Lung (tissue), 12 donors: ENCODE results near the gene NRIP1. TPM values are rescaled to one million over a fixed set of nuclear protein-coding genes. Genes with fewer than 3 reads are reported as not detected.

Source experiments
- ATAC-seq: fragments of 200-7000 bp; cut with Tn5 transposase; one replicate; pipeline ENCODE4 v1.9.1; 2020; ENCODE audit warnings: moderate number of reproducible peaks; ENCODE audit not compliant: insufficient read depth, low FRiP score
- DNase-seq, 3 donors: peaks; one replicate each; pipeline ENCODE4 v3.0.0-alpha.2; 2013 to 2017
- H3K27ac ChIP-seq, 2 donors: one replicate each; pipeline ENCODE4 v1.5.1; 2013; ENCODE audit warnings: mild to moderate bottlenecking in 2 of 2, moderate library complexity in 2 of 2, control low read depth in 1 of 2, inconsistent platforms in 1 of 2, low read depth in 1 of 2, low read length in 1 of 2
- H3K27me3 ChIP-seq, 3 donors: one replicate each; pipeline ENCODE4 v1.5.1; 2013; ENCODE audit warnings: low read length in 2 of 3; ENCODE audit not compliant: control insufficient read depth in 3 of 3, insufficient read depth in 3 of 3
- H3K36me3 ChIP-seq, 4 donors: one replicate each; pipeline ENCODE4 v1.5.1; 2013; ENCODE audit warnings: low read length in 4 of 4, mild to moderate bottlenecking in 1 of 4, moderate library complexity in 1 of 4; ENCODE audit not compliant: control insufficient read depth in 4 of 4, insufficient read depth in 4 of 4
- H3K4me1 ChIP-seq, 5 donors: one replicate each; pipeline ENCODE4 v1.5.1; 2013; ENCODE audit warnings: low read length in 5 of 5, mild to moderate bottlenecking in 2 of 5, moderate library complexity in 1 of 5; ENCODE audit not compliant: control insufficient read depth in 5 of 5, insufficient read depth in 5 of 5
- H3K4me3 ChIP-seq: one replicate; pipeline ENCODE4 v1.5.1; 2013; ENCODE audit warnings: mild to moderate bottlenecking, control low read depth, moderate library complexity
- H3K9ac ChIP-seq, 2 donors: one replicate each; pipeline ENCODE4 v1.5.1; 2013; ENCODE audit warnings: low read length in 2 of 2, control low read depth in 1 of 2; ENCODE audit not compliant: insufficient read depth in 1 of 2
- H3K9me3 ChIP-seq, 4 donors: one replicate each; pipeline ENCODE4 v1.5.1; 2013; ENCODE audit warnings: low read length in 3 of 4, mild to moderate bottlenecking in 1 of 4, moderate library complexity in 1 of 4; ENCODE audit not compliant: control insufficient read depth in 4 of 4, insufficient read depth in 3 of 4
- WGBS, 2 donors: extraction: QIAGEN DNeasy Blood & Tissue Kit; methylation state at CpG; one replicate each; pipeline ENCODE4 v1.1.7; 2013; 5-methylcytosine and 5-hydroxymethylcytosine counted together
- polyA plus RNA-seq, 2 donors: library from polyadenylated mRNA; stranded (reverse); fragments of 200-250 nt; gene quantifications; one replicate each; pipeline ENCODE4 v1.2.1, GENCODE V29; 2013
- total RNA-seq, 2 donors: library from RNA; depleted of rRNA in 1 of 2; stranded (reverse); fragments of >200 nt in 1 of 2; gene quantifications; one replicate each; pipeline ENCODE4 v1.2.1, GENCODE V29; 2014 to 2021
- TF ChIP-seq, protein P1 (sequence below): IDR thresholded peaks from 2 replicates; pipeline ENCODE4 v1.5.1; 2012; ENCODE audit warnings: mild to moderate bottlenecking; ENCODE audit errors: control extremely low read depth, extremely low read depth
- donor health status: control.
- donor health status: control.
- donor health status: Bipolar disorder and iron deficiency.
- donor health status: healthy.
- donor health status: DM: yes; HTN: yes; CAD: no.

The NRIP1 gene
- total and polyA plus RNA-seq, 4 donors, result 5.9 to 35.5 (median 18.3) TPM

DNA sequence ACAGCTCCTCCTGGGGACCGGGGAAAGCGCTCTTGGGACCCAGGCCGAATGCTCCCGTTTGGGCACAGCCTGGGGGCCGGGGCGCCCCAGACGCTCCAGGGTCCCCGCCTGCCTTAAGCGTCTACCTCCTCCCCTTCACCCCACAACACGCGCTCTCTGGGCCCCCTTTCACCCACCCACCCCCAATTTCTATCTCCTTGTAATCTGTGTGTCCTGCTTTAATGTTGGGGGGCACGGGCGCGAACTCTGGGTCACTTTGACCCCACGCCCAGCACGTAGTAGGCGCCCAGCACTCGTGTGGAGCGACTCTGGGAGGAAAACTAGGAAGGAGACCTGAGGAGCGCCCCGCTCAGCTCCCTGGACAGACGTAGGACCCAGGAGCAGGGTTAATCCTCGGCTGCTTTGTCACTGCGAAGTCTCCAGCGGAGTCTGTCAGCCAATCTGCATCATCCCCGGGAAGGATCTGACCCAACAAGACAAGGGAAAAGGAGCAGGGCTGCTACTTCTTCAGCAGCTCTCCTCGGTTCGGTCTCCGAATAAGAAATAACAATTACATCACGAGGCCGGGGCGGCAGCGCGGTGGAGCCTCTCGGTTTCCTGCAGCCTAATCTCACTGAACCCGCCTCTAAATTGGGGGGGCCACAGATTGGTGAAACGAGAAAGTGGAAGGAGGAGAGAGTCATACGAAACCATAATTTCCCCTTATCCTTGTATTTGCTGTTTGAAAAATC is 757 bp upstream of the NRIP1 start:
- Histone ChIP-seq H3K9me3 (no peaks in the 10 kb centered on the region), H3K4me3 (peak overlapping the region; percentile 60), H3K4me1 (peaks cover 0 to 28% (median 9%) of the 10 kb centered on the region in 5 donors), H3K27me3 (no peaks in the 10 kb centered on the region), H3K36me3 (no peaks in the 10 kb centered on the region), H3K27ac (peak overlapping the region; percentile 97 to 99), H3K9ac (peak overlapping the region; percentile 74 to 96)
- peak; percentile 31 for ATAC-seq
- 0% methylated on average over 35 to 38 of the region's 38 CpGs for WGBS, 2 donors
- peak; percentile 85 to 89 (median 87) for DNase-seq
- TF ChIP-seq, protein P1, sequence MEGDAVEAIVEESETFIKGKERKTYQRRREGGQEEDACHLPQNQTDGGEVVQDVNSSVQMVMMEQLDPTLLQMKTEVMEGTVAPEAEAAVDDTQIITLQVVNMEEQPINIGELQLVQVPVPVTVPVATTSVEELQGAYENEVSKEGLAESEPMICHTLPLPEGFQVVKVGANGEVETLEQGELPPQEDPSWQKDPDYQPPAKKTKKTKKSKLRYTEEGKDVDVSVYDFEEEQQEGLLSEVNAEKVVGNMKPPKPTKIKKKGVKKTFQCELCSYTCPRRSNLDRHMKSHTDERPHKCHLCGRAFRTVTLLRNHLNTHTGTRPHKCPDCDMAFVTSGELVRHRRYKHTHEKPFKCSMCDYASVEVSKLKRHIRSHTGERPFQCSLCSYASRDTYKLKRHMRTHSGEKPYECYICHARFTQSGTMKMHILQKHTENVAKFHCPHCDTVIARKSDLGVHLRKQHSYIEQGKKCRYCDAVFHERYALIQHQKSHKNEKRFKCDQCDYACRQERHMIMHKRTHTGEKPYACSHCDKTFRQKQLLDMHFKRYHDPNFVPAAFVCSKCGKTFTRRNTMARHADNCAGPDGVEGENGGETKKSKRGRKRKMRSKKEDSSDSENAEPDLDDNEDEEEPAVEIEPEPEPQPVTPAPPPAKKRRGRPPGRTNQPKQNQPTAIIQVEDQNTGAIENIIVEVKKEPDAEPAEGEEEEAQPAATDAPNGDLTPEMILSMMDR, result no peak

DNA sequence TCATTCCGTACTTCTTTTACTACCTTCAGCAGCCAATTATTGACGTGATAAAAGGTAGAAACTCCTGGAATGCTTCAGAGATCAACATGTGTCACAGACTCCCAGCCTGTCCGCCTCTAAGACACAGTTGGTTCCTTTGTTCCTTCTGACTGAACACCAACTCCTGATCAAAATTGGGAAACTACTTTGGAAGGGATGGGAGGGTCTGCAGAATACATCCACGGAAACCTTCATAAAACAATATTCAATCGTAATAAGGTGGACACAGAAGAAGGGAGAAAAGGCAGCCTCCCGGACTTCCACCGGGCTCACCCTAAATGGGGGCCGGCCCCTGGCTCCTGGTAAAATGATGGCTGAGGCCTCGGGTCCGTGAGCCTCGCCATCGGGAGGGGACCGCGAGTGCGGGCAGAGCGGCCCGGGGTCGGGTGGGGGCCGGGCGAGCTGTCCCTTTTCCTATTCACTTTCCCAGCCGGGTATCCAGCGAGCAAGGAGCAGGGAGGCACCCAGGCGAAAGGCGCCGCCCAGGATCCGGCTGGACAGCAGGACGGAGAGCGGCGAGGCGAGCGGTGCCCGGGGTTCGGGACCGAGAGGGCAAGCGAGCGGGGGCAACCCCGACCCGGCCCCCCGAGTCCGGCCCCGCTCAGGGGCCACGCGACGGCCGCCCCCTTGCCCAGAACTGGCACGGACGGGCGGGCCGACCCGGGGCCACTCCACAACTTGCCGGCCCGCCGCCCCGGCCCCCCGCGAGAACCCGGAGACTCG is 805 bp downstream of the NRIP1 start:
- Histone ChIP-seq H3K4me3 (peak overlapping the region; percentile 60), H3K27me3 (no peaks in the 10 kb centered on the region), H3K36me3 (no peaks in the 10 kb centered on the region), H3K9ac (peak overlapping the region; percentile 66 to 76), H3K27ac (peak overlapping the region; percentile 97), H3K4me1 (peaks cover 0 to 29% (median 13%) of the 10 kb centered on the region in 5 donors), H3K9me3 (no peaks in the 10 kb centered on the region)
- no peak for ATAC-seq
- DNase-seq, result peak; percentile 55 to 70 (median 65)
- 1% methylated on average over 57 to 58 of the region's 58 CpGs for WGBS, 2 donors
- TF ChIP-seq, protein P1, result no peak

DNA sequence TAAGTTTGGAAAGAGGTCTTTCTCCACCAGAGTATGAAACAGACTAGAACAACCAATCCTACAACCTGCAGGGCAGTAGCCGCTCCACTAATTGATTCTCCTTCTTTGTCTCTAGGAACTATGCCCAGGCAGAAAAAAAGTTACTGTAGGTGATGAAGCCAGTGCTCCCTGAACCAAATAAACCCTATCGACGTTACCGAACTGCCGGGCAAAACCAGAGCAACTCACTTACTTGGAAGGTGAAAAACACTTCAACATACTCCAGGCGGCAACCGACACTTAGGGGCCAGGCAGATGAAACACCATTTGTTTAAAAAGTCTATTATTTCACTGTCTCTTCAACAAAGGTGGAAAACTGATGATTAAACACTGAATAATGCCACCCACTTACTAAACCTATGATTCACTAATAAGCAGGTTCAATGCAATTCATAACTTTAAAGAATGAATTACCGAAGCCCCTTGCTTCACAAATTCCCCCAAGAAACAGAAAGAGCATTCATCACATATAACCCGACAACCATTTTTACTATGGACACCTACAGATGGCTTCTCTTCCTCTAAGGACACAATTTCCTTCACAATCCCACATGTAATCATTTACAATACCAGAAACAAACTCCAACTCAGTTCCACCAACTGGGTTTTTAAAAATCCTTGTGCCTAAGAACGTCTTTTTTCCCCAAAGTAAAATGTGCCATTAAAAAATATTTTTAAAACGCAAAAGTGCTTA is 1.6 kb downstream of the NRIP1 start:
- ATAC-seq (no peak), DNase-seq (peak in 2 of 3 donors; percentile 36 to 42)
- Histone ChIP-seq H3K4me1 (peaks cover 0 to 33% (median 16%) of the 10 kb centered on the region in 5 donors), H3K27ac (peak overlapping the region in 1 of 2 donors; percentile 97), H3K36me3 (no peaks in the 10 kb centered on the region), H3K27me3 (no peaks in the 10 kb centered on the region), H3K9me3 (no peaks in the 10 kb centered on the region), H3K4me3 (peak overlapping the region; percentile 60), H3K9ac (peak overlapping the region; percentile 66 to 76)
- WGBS, 2 donors, result 8 to 12% methylated on average over 11 of the region's 11 CpGs
- TF ChIP-seq, protein P1, result no peak
